ENCODE results near the gene ZBTB20. TPM values are rescaled to one million over a fixed set of nuclear protein-coding genes. Genes with fewer than 3 reads are reported as not detected.

Gene ZBTB20
- polyA plus RNA-seq, 3 donors: 1.3 to 3.2 (median 2.0) TPM

GRCh38 chr3:114449271-114450007 is 697.6 kb downstream of the ZBTB20 start:
- Histone ChIP-seq H3K36me3 (replicated peaks in 1 of 2; ENCODE audit: control insufficient read depth in 1 of 2, insufficient read depth in 2 of 2, low read length in 2 of 2) (no peaks in the 10 kb centered on the region), H3K4me3 (replicated peaks in 1 of 3; ENCODE audit: low read depth in 2 of 3, low read length in 3 of 3) (no peak overlapping the region), H3K9me3 (replicated peaks in 1 of 2; ENCODE audit: control insufficient read depth in 1 of 2, insufficient read depth in 1 of 2, low read length in 2 of 2) (no peaks in the 10 kb centered on the region), H3K79me2 (ENCODE audit: insufficient read depth, low read length) (no peaks in the 10 kb centered on the region), H4K20me1 (ENCODE audit: insufficient read depth, low read length) (no peaks in the 10 kb centered on the region), H3K9ac (ENCODE audit: insufficient read depth, low read length, poor library complexity, severe bottlenecking) (no peak overlapping the region), H3K27me3 (ENCODE audit: control insufficient read depth in 2 of 2, insufficient read depth in 2 of 2, low read length in 2 of 2) (no peaks in the 10 kb centered on the region), H3K4me2 (replicated peaks; ENCODE audit: extremely low read depth, low read length, poor library complexity, severe bottlenecking) (no peak overlapping the region), H2AFZ (ENCODE audit: insufficient read depth, low read depth, low read length, poor library complexity, severe bottlenecking) (no peak overlapping the region), H3K4me1 (ENCODE audit: control insufficient read depth in 1 of 2, insufficient read depth in 2 of 2, low read length in 2 of 2) (peaks cover 6% of the 10 kb centered on the region in 2 donors), H3K27ac (ENCODE audit: low read depth in 1 of 2, low read length in 2 of 2) (no peak overlapping the region)
- H3K27me3 Mint-ChIP-seq (ENCODE audit: low read depth in 3 of 3): peaks cover 0 to 1% (median 0%) of the 10 kb centered on the region in 3 donors
- 100% methylated on average over 2 of the region's 9 CpGs for WGBS (ENCODE audit: insufficient coverage)
- DNase-seq: no peak
- H3K36me3 Mint-ChIP-seq: no peaks in the 10 kb centered on the region
- intact Hi-C loops (cut with micrococcal nuclease): no loop called here
- H3K27ac Mint-ChIP-seq: no peak overlapping the region
- no peak for TF ChIP-seq CTCF (IDR thresholded peaks at IDR 0.05)
- H3K4me1 Mint-ChIP-seq: no peaks in the 10 kb centered on the region
- no peaks in the 10 kb centered on the region for H3K9me3 Mint-ChIP-seq
- no peak overlapping the region for H3K4me3 Mint-ChIP-seq

- Histone ChIP-seq H3K79me2 (ENCODE audit: insufficient read depth, low read length) (no peaks in the 10 kb centered on the region), H3K4me1 (ENCODE audit: control insufficient read depth in 1 of 2, insufficient read depth in 2 of 2, low read length in 2 of 2) (no peaks in the 10 kb centered on the region), H3K4me3 (replicated peaks in 1 of 3; ENCODE audit: low read depth in 2 of 3, low read length in 3 of 3) (no peak overlapping the region), H4K20me1 (ENCODE audit: insufficient read depth, low read length) (no peaks in the 10 kb centered on the region), H3K4me2 (replicated peaks; ENCODE audit: extremely low read depth, low read length, poor library complexity, severe bottlenecking) (no peak overlapping the region), H2AFZ (ENCODE audit: insufficient read depth, low read depth, low read length, poor library complexity, severe bottlenecking) (no peak overlapping the region), H3K27ac (ENCODE audit: low read depth in 1 of 2, low read length in 2 of 2) (no peak overlapping the region), H3K27me3 (ENCODE audit: control insufficient read depth in 2 of 2, insufficient read depth in 2 of 2, low read length in 2 of 2) (no peaks in the 10 kb centered on the region), H3K9ac (ENCODE audit: insufficient read depth, low read length, poor library complexity, severe bottlenecking) (no peak overlapping the region), H3K36me3 (replicated peaks in 1 of 2; ENCODE audit: control insufficient read depth in 1 of 2, insufficient read depth in 2 of 2, low read length in 2 of 2) (no peaks in the 10 kb centered on the region), H3K9me3 (replicated peaks in 1 of 2; ENCODE audit: control insufficient read depth in 1 of 2, insufficient read depth in 1 of 2, low read length in 2 of 2) (no peaks in the 10 kb centered on the region)
- DNase-seq: no peak
- TF ChIP-seq CTCF (IDR thresholded peaks at IDR 0.05): no peak
- WGBS (ENCODE audit: insufficient coverage): 100% methylated on average over 2 of the region's 4 CpGs
- H3K27ac Mint-ChIP-seq: peak overlapping the region in 1 of 7 donors; percentile 57
- no peaks in the 10 kb centered on the region for H3K9me3 Mint-ChIP-seq
- intact Hi-C loops (cut with micrococcal nuclease): no loop called here
- H3K27me3 Mint-ChIP-seq (ENCODE audit: low read depth in 3 of 3): peaks cover 0 to 1% (median 0%) of the 10 kb centered on the region in 3 donors
- H3K4me3 Mint-ChIP-seq: no peak overlapping the region
- no peaks in the 10 kb centered on the region for H3K36me3 Mint-ChIP-seq
- no peaks in the 10 kb centered on the region for H3K4me1 Mint-ChIP-seq
These were observed 699.1 kb downstream of the ZBTB20 start for GRCh38 chr3:114447950-114448479.

Measured in CD14-positive monocyte (primary cell).